GM18502 (cell line): ENCODE results near the gene MPRIP.
"Not testable (repeated sequence)": the region's sequence is repeated elsewhere in the genome, so short reads cannot be mapped to it uniquely, and the experiment has no call there.

Experiments used
- ATAC-seq: cut with Tn5 transposase; IDR thresholded peaks from one replicate; pipeline ENCODE4 v1.9.1; 2021; ENCODE audit warnings: mild to moderate bottlenecking; ENCODE audit not compliant: unreplicated experiment, poor library complexity

The MPRIP gene, protein sequence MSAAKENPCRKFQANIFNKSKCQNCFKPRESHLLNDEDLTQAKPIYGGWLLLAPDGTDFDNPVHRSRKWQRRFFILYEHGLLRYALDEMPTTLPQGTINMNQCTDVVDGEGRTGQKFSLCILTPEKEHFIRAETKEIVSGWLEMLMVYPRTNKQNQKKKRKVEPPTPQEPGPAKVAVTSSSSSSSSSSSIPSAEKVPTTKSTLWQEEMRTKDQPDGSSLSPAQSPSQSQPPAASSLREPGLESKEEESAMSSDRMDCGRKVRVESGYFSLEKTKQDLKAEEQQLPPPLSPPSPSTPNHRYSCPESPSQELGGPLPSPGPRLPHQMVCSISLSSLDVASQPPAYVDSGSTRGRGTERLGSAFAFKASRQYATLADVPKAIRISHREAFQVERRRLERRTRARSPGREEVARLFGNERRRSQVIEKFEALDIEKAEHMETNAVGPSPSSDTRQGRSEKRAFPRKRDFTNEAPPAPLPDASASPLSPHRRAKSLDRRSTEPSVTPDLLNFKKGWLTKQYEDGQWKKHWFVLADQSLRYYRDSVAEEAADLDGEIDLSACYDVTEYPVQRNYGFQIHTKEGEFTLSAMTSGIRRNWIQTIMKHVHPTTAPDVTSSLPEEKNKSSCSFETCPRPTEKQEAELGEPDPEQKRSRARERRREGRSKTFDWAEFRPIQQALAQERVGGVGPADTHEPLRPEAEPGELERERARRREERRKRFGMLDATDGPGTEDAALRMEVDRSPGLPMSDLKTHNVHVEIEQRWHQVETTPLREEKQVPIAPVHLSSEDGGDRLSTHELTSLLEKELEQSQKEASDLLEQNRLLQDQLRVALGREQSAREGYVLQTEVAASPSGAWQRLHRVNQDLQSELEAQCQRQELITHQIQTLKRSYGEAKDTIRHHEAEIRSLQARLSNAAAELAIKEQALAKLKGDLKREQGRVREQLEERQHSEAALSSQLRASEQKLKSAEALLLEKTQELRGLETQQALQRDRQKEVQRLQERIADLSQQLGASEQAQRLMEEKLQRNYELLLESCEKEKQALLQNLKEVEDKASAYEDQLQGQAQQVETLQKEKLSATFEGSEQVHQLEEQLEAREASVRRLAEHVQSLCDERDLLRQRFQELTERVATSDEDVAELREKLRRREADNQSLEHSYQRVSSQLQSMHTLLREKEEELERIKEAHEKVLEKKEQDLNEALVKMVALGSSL (N-terminal part only)

DNA sequence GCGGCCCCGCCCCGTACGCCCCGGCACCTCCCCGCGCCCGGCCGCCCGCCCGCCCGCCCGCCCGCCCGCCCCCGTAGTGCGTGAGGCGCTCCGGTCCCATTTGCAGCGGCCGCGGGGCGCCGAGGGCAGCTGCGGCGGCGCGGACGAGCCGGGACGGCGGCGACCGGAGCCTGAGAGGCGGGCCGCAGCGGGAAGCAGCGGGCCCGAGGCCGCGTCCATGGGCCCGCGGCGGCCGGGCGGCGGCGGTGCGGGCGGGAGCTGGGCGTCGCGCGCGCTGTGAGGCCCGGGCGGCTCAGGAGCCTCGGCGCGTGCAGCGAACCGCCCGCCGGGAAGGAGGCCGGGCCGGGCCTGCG, at the start of gene MPRIP:
Gene MPRIP, plus strand, starts transcription at position 74 of the 353 bp plus-strand sequence. CDS start 392 bp downstream, outside the sequence.
- peak; percentile 19 for ATAC-seq

DNA sequence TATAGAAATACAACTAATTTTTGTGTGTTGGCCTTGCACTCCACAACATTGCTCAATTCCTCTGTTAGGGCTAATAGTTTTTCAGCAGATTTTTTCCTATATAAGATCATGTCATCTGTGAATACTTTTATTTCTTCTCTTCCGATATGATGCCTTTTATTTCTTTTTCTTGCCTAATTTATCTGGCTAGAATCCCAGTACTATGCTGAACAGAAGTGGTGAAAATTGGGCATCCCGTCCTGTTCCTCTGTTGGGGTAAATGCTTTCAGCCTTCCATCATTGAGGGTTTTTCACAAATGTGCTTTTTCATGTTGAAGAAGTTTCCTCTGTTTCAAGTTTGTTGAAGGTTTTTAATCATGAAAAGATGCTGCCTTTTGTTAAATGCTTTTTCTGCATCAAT, 47.6 kb upstream of the MPRIP start:
- no peak for ATAC-seq

DNA sequence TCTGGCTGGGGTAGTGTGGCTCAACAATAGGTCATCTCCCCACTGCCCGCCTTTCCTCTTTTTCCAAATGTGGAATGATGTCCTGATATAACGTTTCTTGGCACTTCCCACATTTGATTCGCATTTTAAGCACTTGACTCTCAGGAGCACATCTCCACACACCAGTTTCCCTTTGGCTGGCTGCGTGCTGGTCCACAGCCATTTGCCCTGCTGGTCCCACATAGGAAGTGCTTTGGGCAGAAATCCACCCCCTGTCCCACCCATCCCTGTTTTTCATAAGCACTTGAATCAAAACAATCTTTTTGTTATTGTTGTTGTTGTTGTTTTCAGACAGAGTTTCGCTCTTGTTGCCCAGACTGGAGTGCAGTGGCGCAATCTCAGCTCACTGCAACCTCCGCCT, 46.3 kb upstream of the MPRIP start:
- ATAC-seq, result no peak

DNA sequence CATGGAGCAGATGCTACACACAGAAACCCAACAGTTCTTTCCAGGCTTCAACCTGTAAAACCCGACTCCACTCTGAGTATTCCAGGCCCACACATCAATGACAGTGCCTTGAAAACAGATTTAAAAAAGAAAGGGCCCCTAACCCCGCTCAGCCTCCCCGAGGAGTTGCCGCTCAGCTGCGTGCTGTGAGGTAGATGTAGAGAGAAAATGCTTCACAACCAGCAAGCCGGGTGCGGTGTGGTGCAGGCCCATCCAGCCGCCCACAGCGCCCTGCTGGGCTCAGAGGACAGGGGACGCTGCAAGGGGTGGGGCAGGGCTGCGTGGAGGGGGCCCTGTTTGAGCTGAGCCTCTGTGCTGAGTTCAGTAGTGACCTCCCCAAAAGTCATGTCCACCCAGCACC, 45.5 kb upstream of the MPRIP start:
- ATAC-seq, result not testable (repeated sequence)

DNA sequence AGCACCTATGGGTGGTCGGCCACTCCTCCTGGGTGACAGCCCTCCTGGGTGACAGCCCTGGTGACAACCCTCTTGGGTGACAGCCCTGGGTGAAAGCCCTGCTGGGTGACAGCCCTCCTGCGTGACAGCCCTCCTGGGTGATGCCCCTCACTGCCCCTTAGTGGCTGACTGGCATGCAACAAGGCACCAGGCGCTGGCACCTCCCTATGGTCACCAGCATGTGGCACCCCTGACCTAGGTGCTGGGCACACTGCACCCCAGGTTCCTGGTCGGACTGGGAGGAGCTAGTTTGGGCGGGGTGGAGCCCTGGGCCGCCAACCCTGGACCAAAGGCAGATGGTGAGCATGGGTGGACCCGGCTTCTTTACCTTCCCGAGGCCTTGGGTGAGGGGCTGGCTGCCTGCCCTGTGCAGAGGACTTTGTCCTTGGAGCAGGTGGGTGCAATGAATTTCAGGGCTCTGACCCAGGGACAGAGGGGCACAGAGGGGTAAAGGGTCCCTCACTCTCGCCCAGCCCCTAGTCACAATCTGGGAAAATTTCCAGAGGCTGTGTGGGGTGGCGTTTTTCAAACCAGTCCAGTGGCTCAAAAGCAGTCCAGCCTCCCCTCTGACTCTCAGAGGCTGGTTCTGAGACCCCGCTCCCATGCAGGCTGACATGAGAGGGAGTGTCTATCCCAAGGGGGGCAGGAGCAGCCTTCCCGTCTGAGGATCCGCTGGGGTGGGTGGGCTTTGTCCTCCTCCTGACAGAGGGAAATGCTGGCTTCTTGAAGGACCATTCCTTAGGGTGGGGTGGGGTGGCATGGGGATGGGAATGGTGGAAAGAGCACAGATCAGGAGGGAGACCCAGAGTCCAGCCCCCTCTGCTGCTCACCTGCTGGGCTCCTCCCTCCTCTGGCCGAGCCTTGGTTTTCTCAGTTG, 44.5 kb upstream of the MPRIP start:
- ATAC-seq, result no peak

DNA sequence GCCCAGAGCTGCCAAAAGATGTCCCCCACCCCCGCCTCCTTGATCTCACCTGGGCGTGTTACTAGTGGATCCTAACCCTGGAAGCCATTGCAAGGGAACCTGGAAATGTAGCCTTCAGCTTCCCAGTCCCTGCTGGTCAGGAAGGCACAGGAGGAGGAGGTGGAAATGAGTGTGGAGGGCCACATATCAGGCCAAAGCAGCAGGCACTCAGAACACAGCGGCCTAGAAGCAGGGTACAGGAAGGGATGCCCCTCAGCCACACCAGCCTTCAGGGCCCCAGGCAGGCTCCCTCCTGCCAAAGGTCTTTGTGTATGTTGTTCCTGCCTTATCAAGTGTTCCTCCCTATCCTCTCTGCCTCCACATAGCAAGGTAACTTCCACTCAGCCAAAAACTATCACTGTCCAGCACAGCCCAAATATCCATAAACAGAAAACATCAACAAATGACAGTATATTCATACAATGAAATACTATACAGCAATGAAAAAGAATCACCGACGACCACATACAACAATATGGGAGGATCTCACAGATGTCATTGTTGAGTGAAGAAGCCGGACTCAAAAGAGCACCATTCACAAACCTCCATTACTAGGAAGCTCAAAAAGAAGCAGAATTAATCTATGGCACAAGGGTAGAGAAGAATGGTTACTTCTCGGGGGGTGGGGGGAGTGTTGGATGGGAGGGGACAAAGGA, 42.2 kb upstream of the MPRIP start:
- no peak for ATAC-seq

DNA sequence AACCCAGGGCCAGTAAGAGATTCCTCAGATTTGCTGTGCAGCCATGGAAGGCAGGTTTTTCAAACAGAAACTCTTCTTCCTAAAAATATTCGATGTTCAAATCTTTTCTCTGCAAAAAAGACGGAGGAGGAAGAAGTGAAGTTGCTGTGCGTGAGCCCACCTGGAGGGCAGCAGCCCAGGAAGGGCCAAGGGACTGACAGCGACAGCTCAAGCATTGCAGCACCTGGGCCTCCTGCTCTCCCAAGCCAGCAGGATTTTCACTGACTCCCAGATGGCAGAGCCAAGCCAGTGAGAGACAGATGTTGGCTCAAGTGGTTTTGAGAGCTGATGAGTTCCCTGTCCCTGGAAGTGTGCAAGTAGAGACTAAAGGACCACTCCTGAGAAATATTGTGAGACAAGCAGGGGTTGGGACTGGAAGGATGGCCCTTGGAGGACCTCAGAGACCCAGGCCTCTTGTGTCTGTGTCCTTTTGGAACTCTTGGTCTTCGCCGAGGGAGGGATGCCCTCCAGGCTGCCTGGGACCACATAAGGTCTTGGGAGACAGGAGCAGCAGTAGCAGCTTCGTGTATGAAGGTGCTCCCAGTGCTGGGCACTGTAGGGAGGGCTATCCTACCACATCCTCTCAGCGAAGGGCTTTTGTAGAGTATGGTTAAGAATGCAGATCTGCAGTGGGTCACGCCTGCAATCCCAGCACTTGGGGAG, 41.0 kb upstream of the MPRIP start:
- no peak for ATAC-seq

DNA sequence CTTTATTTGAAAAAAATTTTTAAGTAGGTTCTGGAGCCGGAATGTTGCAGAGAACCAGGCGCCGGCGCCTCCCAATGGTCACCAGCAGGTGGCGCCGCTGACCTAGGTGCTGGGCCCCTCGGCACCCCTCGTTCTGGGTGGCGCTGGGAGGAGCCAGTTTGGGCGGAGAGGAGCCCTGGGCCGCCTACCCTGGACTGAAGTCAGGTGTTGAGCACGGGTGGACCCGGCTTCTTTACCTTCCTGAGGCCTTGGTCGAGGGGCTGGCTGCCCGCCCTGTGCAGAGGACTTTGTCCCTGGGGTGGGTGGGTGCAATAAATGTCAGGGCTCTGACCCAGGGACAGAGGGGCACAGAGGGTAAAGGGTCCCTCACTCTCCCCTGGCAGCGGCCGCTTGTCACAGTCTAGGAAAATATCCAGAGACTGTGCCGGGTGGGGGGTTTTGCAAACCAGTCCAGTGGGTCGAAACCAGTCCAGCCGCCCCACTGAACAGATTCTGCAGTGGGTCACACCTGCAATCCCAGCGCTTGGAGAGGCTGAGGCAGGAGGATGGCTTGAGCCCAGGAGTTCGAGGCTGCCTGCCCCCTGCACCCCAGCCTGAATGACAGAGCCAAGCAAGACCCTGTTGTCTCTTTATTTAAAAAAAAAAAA, 40.3 kb upstream of the MPRIP start:
- ATAC-seq, result peak; percentile 64

DNA sequence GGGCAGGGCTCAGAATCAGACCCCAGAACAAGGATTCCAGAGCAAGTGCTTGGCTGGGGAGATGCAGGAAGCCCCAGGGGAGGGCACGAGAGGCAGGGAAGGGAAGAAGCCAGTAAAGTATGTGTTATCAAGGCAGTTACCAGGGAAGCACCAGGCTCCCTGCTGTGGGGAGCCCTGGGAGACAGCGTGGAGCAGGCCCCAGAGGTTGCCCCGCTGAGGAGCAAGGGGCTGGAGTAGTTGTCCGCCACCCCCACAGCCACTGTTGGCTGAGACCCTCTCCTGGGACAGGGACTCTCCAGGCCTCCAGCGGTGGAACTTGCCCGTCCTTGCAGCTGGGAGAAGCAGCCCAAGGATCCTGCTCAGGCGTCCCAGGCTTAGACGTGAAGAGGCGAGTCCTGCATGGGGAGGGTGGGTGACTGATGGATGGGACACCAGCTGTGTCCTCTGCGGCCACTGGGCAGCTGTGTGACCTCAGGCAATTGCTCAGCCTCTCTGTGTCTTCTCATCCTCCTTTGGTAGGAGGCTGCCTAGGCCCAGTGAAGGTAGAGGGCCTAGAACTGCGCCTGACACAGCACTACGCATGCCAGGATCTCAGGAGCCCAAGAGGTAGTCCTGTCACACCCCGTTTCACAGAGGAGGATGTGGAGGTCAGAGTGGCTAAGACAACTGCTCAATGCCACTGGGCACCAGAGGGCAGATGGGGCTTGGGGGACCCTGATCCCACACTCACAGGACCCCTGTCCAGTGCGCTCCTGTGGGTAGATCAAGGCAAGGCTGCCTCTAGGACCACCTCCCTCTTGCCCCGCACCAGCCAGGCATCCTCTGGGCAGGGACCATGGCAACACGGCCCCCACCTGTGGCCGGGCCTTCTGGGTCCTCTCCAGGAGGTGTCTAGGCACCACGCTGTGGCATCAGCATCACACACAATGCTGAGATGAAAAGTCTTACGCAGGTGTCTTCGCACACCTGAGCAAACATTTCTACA, 39.2 kb upstream of the MPRIP start:
- ATAC-seq, result not testable (repeated sequence)

DNA sequence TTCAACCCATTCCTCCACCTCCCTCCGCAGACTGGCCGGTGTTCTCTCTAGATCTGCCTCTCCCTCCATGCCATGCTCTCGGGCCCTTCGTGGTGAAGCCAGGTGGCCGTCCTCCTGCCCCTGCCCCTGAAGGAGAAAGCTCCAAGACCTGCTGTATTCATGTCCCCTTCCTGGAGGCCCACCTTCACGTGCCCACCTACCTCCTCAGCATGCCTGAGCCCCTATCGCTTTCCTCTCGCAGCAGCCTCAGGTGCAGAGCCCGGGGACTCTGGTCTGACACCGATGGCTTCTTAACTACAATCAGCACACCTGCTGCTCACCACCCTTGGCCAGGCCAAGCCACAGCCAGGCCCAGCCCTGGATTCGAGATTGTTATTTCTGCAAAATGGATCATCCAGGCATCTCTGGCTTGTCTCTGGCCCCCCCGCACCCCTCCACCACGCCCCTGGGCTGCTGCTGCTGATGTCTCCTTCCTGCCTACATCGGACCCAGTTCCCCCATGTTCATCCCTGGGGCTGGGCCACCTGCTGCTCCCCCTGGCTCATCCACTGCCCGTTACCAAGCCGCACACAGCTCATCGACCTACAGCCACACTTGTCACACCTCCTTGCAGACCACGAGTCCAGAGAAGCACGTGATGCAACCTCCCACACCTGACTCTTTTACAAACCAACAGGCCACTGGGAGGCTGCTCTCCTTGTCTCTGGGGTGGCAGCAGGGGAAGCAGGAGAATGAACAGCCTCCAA, 37.8 kb upstream of the MPRIP start:
- ATAC-seq, result no peak

DNA sequence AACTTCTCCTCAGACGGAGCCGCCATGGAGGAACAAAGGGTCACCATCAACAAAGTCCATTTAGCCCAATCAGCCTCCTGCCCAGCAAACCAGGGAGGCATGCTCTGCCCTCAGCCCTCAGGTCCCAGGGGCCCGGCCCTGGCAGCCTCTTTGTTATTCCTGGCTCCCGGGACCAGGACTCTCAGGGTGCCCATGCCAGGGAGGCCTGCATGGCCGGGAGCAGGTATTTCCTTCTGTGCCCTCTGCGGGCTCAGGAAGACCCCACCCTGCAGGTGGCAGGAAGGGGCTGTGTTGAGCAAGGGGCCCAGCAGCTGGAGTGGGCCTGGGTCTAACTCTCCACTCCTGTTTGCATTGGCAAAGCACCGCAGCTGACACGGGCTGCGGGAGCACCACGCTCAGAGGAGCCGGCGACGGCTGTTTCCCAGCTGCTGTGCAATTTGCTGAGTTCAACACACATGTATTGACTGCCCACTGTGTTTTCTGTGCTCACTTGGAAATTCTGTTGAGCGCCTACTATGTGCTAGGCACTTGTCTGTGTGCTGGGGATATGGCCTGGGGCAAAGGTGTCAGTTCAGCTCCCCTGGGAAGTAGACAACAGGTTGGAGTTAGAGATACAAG, 37.2 kb upstream of the MPRIP start:
- ATAC-seq, result not testable (repeated sequence)

DNA sequence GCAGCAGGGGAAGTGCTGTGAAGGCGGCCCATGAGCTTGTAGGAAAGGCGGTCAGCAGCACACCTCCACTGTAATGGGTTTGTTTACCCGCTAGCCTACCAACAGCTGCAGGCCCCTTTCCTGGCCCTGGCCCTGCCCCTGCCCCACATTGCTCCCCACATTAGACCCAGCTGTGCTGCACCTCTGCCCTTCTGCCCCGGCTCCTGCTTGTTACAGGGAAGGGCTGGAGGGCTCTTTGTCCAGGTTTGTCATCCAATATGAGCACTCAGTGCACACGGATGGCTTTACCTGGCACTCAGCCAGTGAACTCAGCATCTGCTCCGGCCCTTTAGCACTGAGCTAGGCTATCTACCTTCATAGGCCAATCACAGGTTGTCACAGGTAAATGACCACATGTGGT, 34.4 kb upstream of the MPRIP start:
- ATAC-seq, result not testable (repeated sequence)

DNA sequence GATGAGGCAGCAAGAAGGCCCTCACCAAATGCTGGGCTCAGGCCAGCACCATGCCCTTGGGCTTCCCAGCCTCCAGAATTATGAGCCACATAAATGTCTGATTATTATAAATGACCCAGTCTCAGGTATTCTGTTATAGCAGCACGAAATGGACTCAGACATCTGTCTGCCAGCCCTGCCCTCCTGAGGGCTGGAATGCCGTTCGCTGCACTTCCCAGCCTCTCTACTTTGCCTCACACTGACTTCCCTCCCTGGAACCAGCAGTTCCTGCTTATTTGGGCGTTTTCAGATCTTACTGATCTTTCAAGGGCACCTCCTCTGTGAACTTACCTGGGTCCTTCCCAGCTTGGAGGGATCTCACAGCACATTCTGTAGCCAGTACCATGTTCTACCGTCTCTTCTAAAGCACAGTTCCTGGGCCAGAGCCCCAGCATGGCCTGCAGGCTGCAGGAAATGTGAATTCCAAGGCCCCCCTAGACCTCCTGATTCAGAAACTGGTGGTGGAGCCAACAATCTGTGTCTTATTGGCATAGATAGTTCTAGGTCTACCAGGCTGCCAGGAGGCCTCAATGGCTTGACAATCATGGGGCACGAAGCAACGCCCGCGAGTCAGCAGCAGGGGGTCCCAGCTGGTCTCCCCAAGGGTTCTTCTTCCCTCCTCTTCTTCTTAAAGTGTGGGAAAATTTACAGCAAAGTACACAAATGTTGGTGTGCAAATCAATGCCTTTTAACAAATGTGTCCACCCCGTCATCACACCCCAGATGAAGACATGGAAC, 33.4 kb upstream of the MPRIP start:
- not testable (repeated sequence) for ATAC-seq

DNA sequence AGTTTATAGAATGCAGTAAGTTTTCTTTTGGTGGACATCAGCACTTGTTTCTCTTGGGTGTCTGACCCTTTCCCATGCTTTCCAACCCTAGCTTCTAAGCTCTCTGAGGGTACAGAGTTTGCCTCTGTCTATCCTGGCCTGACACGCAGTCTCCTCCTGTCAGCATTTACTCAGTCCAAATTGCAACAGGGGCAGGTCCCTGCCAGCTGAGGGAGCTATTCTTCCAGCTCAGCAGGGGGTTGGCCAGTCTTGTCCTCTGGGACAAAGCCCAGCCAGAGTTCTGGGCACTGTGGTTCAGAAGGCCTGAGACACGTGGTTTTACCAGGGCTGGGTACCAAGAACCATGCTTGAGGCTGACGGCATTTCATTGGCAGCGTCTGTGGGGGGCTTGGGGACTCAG, 32.3 kb upstream of the MPRIP start:
- not testable (repeated sequence) for ATAC-seq

DNA sequence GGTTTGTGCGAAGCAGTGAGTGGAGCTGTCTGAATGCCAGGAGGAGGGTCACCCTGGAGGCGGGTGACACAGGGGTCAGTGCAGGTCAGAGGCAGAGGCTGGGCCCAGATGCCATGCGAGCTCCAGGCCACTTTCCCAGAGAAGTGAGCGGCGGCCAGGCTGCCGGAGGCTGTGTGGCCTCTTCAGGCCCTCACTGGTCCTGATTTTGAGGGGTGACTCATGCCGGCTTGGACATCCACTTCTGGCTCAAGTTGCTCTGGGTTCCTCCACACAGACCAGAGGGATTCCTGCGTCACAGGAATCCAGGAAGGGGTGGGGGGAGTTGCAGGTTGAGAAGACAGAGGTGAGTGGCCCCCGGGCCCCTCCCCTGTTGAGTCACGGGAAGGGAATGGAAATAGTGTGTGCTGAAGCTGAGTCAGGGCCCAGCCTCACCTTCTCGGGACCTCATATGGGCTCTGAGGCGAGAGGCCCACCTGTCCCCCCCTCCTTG, 31.7 kb upstream of the MPRIP start:
- ATAC-seq, result not testable (repeated sequence)
